Measurements from ENCODE around the gene CBLB.

Gene CBLB

DNA sequence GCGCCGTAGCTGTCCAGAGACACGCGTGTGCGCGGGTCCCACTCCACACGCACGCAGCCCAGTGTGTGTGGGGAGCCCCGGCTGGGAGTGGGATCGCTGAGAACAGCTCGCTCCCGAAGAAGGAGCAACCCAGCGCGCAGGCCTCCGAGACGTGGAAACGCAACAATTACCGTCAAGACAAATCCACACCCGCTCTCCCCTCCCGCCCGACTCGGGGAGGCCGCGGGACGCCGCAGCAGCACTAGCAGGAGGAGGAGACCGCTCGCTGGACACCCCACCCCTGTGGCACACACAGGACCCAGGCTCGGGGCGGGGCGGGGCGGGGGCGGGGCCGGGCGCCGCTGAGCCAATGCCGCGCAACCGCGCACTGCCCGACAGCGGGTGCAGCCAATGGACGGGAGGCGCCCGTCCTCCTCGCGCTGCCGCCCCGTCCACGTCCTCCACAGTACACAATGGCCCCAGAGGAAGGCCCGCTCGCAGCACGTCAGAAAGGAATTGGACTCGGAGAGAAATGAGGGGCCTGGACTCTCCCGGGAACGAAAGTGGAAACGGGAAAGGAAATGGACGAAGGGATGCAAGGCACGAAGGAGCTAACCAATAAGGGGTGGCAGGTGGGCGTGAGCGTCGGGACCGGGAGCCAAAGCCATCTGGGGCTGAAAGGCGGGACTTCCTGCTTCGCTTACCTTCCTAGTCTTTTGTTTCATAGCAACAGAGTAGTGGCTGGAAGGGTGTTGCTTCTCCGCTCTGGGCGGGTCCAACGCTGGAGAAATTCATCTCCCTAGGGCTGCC is at the start of gene CBLB:
Gene CBLB, minus strand, starts transcription at position 271 of the 789 bp plus-strand sequence. CDS start 1,435 bp downstream, outside the sequence.
- Histone ChIP-seq H3K27me3 (ENCODE audit: control insufficient read depth, insufficient read depth, low read length) (no peaks in the 10 kb centered on the region), H3K36me3 (ENCODE audit: control insufficient read depth, insufficient read depth, low read length) (peaks cover 29% of the 10 kb centered on the region), H3K27ac (ENCODE audit: low read depth, low read length) (peak within 1 kb of the TSS; percentile 88), H3K9me3 (ENCODE audit: control insufficient read depth, insufficient read depth, low read length) (no peaks in the 10 kb centered on the region), H3K4me1 (ENCODE audit: control insufficient read depth, insufficient read depth, low read length) (peaks cover 29% of the 10 kb centered on the region), H3K9ac (ENCODE audit: low read depth, low read length) (peak within 1 kb of the TSS; percentile 81), H3K4me3 (ENCODE audit: low read depth, low read length) (peak within 1 kb of the TSS; percentile 98)

- no peaks in the 10 kb centered on the region for H3K4me1 ChIP-seq (ENCODE audit: control insufficient read depth, insufficient read depth, low read length)
- no peaks in the 10 kb centered on the region for H3K27me3 ChIP-seq (ENCODE audit: control insufficient read depth, insufficient read depth, low read length)
- H3K27ac ChIP-seq (ENCODE audit: low read depth, low read length): no peak overlapping the region
- no peaks in the 10 kb centered on the region for H3K36me3 ChIP-seq (ENCODE audit: control insufficient read depth, insufficient read depth, low read length)
- no peak overlapping the region for H3K9ac ChIP-seq (ENCODE audit: low read depth, low read length)
- H3K9me3 ChIP-seq (ENCODE audit: control insufficient read depth, insufficient read depth, low read length): no peaks in the 10 kb centered on the region
- H3K4me3 ChIP-seq (ENCODE audit: low read depth, low read length): no peak overlapping the region
Observed at GRCh38 chr3:105916767-105917166, 48.0 kb upstream of the CBLB start.

GRCh38 chr3:105915524-105915923 is 46.7 kb upstream of the CBLB start:
- H3K27ac ChIP-seq (ENCODE audit: low read depth, low read length): no peak overlapping the region
- no peaks in the 10 kb centered on the region for H3K4me1 ChIP-seq (ENCODE audit: control insufficient read depth, insufficient read depth, low read length)
- H3K27me3 ChIP-seq (ENCODE audit: control insufficient read depth, insufficient read depth, low read length): no peaks in the 10 kb centered on the region
- no peaks in the 10 kb centered on the region for H3K9me3 ChIP-seq (ENCODE audit: control insufficient read depth, insufficient read depth, low read length)
- H3K4me3 ChIP-seq (ENCODE audit: low read depth, low read length): no peak overlapping the region
- H3K36me3 ChIP-seq (ENCODE audit: control insufficient read depth, insufficient read depth, low read length): no peaks in the 10 kb centered on the region
- no peak overlapping the region for H3K9ac ChIP-seq (ENCODE audit: low read depth, low read length)

- H3K36me3 ChIP-seq (ENCODE audit: control insufficient read depth, insufficient read depth, low read length): no peaks in the 10 kb centered on the region
Observed at GRCh38 chr3:105913616-105914015, 44.8 kb upstream of the CBLB start.

DNA sequence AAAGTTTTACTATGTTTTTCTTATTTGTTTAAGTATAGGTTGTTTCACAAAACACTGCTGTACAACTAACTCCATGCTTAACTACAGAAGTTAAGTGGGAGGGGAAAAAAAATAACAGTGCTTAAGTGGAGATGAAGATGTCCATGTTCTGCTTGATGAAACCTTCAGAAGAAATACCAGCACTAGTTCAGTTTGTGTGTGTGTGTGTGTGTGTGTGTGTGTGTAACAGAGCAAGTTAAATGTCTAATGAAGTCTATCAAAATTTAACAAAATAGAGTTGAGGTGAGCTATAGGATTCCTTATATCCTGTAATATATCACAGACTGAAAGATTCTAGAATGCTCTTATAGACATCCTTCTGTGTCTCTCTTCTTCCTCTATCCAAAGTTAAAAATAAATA is 44.1 kb upstream of the CBLB start:
- H3K27me3 ChIP-seq (ENCODE audit: control insufficient read depth, insufficient read depth, low read length): no peaks in the 10 kb centered on the region
- H3K9ac ChIP-seq (ENCODE audit: low read depth, low read length): no peak overlapping the region
- H3K4me1 ChIP-seq (ENCODE audit: control insufficient read depth, insufficient read depth, low read length): no peaks in the 10 kb centered on the region
- H3K27ac ChIP-seq (ENCODE audit: low read depth, low read length): no peak overlapping the region
- H3K9me3 ChIP-seq (ENCODE audit: control insufficient read depth, insufficient read depth, low read length): no peaks in the 10 kb centered on the region
- no peaks in the 10 kb centered on the region for H3K36me3 ChIP-seq (ENCODE audit: control insufficient read depth, insufficient read depth, low read length)
- no peak overlapping the region for H3K4me3 ChIP-seq (ENCODE audit: low read depth, low read length)

More at GRCh38 chr3:105913616-105914015, 44.8 kb upstream of the CBLB start:
- H3K27ac ChIP-seq (ENCODE audit: low read depth, low read length): no peak overlapping the region
- no peaks in the 10 kb centered on the region for H3K9me3 ChIP-seq (ENCODE audit: control insufficient read depth, insufficient read depth, low read length)
- no peaks in the 10 kb centered on the region for H3K4me1 ChIP-seq (ENCODE audit: control insufficient read depth, insufficient read depth, low read length)
- no peak overlapping the region for H3K9ac ChIP-seq (ENCODE audit: low read depth, low read length)
- no peaks in the 10 kb centered on the region for H3K27me3 ChIP-seq (ENCODE audit: control insufficient read depth, insufficient read depth, low read length)
- H3K4me3 ChIP-seq (ENCODE audit: low read depth, low read length): no peak overlapping the region

GRCh38 chr3:105911496-105911895 is 42.7 kb upstream of the CBLB start:
- Histone ChIP-seq H3K9ac (ENCODE audit: low read depth, low read length) (no peak overlapping the region), H3K36me3 (ENCODE audit: control insufficient read depth, insufficient read depth, low read length) (no peaks in the 10 kb centered on the region), H3K4me3 (ENCODE audit: low read depth, low read length) (no peak overlapping the region), H3K27ac (ENCODE audit: low read depth, low read length) (no peak overlapping the region), H3K9me3 (ENCODE audit: control insufficient read depth, insufficient read depth, low read length) (no peaks in the 10 kb centered on the region), H3K4me1 (ENCODE audit: control insufficient read depth, insufficient read depth, low read length) (no peaks in the 10 kb centered on the region), H3K27me3 (ENCODE audit: control insufficient read depth, insufficient read depth, low read length) (no peaks in the 10 kb centered on the region)

DNA sequence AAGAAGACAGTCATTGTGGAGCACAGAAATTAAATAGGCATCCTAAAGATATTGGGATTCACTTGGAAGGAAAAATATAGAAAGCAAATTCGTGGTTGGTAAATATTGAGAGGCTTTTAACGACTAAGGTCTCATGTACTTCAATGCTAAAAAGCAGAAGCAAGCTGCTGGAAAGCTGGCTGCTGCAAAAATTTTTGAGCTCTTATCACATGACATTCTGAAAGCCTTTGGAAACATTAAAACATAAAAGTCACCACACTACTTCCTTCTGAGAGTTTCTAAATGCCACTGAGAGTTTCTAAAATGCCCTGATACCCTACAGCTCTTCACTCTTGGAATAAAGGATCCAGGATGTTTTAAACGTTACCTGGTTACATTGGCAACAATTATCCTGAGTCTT is 39.0 kb upstream of the CBLB start:
- no peaks in the 10 kb centered on the region for H3K27me3 ChIP-seq (ENCODE audit: control insufficient read depth, insufficient read depth, low read length)
- no peaks in the 10 kb centered on the region for H3K4me1 ChIP-seq (ENCODE audit: control insufficient read depth, insufficient read depth, low read length)
- H3K36me3 ChIP-seq (ENCODE audit: control insufficient read depth, insufficient read depth, low read length): no peaks in the 10 kb centered on the region
- no peaks in the 10 kb centered on the region for H3K9me3 ChIP-seq (ENCODE audit: control insufficient read depth, insufficient read depth, low read length)
- H3K9ac ChIP-seq (ENCODE audit: low read depth, low read length): no peak overlapping the region
- no peak overlapping the region for H3K4me3 ChIP-seq (ENCODE audit: low read depth, low read length)
- H3K27ac ChIP-seq (ENCODE audit: low read depth, low read length): no peak overlapping the region

GRCh38 chr3:105906836-105907235 is 38.0 kb upstream of the CBLB start:
- Histone ChIP-seq H3K9ac (ENCODE audit: low read depth, low read length) (no peak overlapping the region), H3K27me3 (ENCODE audit: control insufficient read depth, insufficient read depth, low read length) (no peaks in the 10 kb centered on the region), H3K27ac (ENCODE audit: low read depth, low read length) (no peak overlapping the region), H3K9me3 (ENCODE audit: control insufficient read depth, insufficient read depth, low read length) (no peaks in the 10 kb centered on the region), H3K4me1 (ENCODE audit: control insufficient read depth, insufficient read depth, low read length) (no peaks in the 10 kb centered on the region), H3K4me3 (ENCODE audit: low read depth, low read length) (no peak overlapping the region), H3K36me3 (ENCODE audit: control insufficient read depth, insufficient read depth, low read length) (no peaks in the 10 kb centered on the region)

- no peak overlapping the region for H3K27ac ChIP-seq (ENCODE audit: low read depth, low read length)
- H3K4me1 ChIP-seq (ENCODE audit: control insufficient read depth, insufficient read depth, low read length): no peaks in the 10 kb centered on the region
- H3K4me3 ChIP-seq (ENCODE audit: low read depth, low read length): no peak overlapping the region
- H3K36me3 ChIP-seq (ENCODE audit: control insufficient read depth, insufficient read depth, low read length): no peaks in the 10 kb centered on the region
- no peaks in the 10 kb centered on the region for H3K9me3 ChIP-seq (ENCODE audit: control insufficient read depth, insufficient read depth, low read length)
- H3K27me3 ChIP-seq (ENCODE audit: control insufficient read depth, insufficient read depth, low read length): no peaks in the 10 kb centered on the region
- H3K9ac ChIP-seq (ENCODE audit: low read depth, low read length): no peak overlapping the region
Observed at GRCh38 chr3:105906345-105906744, 37.5 kb upstream of the CBLB start.

- H3K9me3 ChIP-seq (ENCODE audit: control insufficient read depth, insufficient read depth, low read length): no peaks in the 10 kb centered on the region
- H3K27me3 ChIP-seq (ENCODE audit: control insufficient read depth, insufficient read depth, low read length): no peaks in the 10 kb centered on the region
- no peak overlapping the region for H3K4me3 ChIP-seq (ENCODE audit: low read depth, low read length)
- no peak overlapping the region for H3K27ac ChIP-seq (ENCODE audit: low read depth, low read length)
- H3K9ac ChIP-seq (ENCODE audit: low read depth, low read length): no peak overlapping the region
- H3K36me3 ChIP-seq (ENCODE audit: control insufficient read depth, insufficient read depth, low read length): no peaks in the 10 kb centered on the region
- H3K4me1 ChIP-seq (ENCODE audit: control insufficient read depth, insufficient read depth, low read length): no peaks in the 10 kb centered on the region
Observed at GRCh38 chr3:105905328-105905727, 36.5 kb upstream of the CBLB start.

DNA sequence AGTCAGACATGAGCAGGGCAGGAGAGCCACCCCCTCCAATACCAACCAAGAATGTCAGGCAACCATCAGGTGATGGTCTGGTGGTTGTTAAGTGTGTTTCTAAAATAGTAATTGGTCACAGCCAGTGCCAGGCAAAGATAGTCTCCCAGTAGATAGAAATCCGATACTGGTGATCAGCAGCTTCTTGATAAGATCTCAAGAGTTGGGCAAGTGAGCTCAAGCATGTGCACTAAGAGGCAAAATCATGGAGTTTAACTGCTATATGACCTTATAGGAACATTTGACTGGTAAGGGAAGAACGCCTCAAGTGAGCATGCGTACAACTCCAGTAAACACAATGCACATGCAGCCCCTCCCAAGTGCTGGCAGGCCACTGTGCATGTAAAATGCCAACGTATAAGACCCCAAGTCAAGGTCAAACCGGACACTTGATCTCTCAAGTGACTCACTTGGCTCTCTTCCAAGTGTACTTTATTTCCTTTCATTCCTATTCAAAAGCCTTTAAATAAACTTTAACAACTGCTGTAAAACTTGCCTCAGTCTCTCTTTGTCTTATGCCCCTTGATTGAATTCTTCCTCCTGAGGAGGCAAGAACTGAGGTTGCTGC is 36.0 kb upstream of the CBLB start:
- H3K9ac ChIP-seq (ENCODE audit: low read depth, low read length): no peak overlapping the region
- H3K4me1 ChIP-seq (ENCODE audit: control insufficient read depth, insufficient read depth, low read length): no peaks in the 10 kb centered on the region
- H3K9me3 ChIP-seq (ENCODE audit: control insufficient read depth, insufficient read depth, low read length): no peaks in the 10 kb centered on the region
- H3K27me3 ChIP-seq (ENCODE audit: control insufficient read depth, insufficient read depth, low read length): no peaks in the 10 kb centered on the region
- H3K27ac ChIP-seq (ENCODE audit: low read depth, low read length): no peak overlapping the region
- H3K4me3 ChIP-seq (ENCODE audit: low read depth, low read length): no peak overlapping the region
- no peaks in the 10 kb centered on the region for H3K36me3 ChIP-seq (ENCODE audit: control insufficient read depth, insufficient read depth, low read length)

Measured in HUES48 (cell line).